Central memory CD4-positive, alpha-beta T cell (primary cell): ENCODE results near the gene GLCCI1.
"Not testable (repeated sequence)": the region's sequence is repeated elsewhere in the genome, so short reads cannot be mapped to it uniquely, and the experiment has no call there.

Experiments used
- DNase-seq: peaks from one replicate; pipeline ENCODE4 v3.0.0; 2022

The GLCCI1 gene

GRCh38 chr7:7990441-7990761, 21.8 kb downstream of the GLCCI1 start:
- DNase-seq = no peak

GRCh38 chr7:7992506-7992905, 23.9 kb downstream of the GLCCI1 start:
- DNase-seq = no peak

GRCh38 chr7:7995348-7995747, 26.8 kb downstream of the GLCCI1 start:
- DNase-seq = not testable (repeated sequence)

- DNase-seq = no peak
These were observed 28.0 kb downstream of the GLCCI1 start for GRCh38 chr7:7996568-7996967.

GRCh38 chr7:8000315-8000941, 31.8 kb downstream of the GLCCI1 start:
- no peak for DNase-seq

GRCh38 chr7:8003077-8003476, 34.5 kb downstream of the GLCCI1 start:
- no peak for DNase-seq

- DNase-seq = no peak
These were observed 36.7 kb downstream of the GLCCI1 start for GRCh38 chr7:8005279-8005678.

GRCh38 chr7:8014399-8014798, 45.8 kb downstream of the GLCCI1 start:
- DNase-seq = no peak

- peak; percentile 33 for DNase-seq
These were observed 46.6 kb downstream of the GLCCI1 start for GRCh38 chr7:8015100-8015745.

- no peak for DNase-seq
These were observed 47.1 kb downstream of the GLCCI1 start for GRCh38 chr7:8015746-8016120.

- DNase-seq = no peak
These were observed 48.8 kb downstream of the GLCCI1 start for GRCh38 chr7:8017423-8017822.

- no peak for DNase-seq
These were observed 50.4 kb downstream of the GLCCI1 start for GRCh38 chr7:8018961-8019360.

GRCh38 chr7:8022628-8023027, 54.0 kb downstream of the GLCCI1 start:
- DNase-seq = no peak

GRCh38 chr7:8035192-8035591, 66.6 kb downstream of the GLCCI1 start:
- DNase-seq = no peak

- DNase-seq = peak; percentile 40
These were observed 67.3 kb downstream of the GLCCI1 start for GRCh38 chr7:8035647-8036518.

GRCh38 chr7:8037151-8037550, 68.6 kb downstream of the GLCCI1 start:
- no peak for DNase-seq

- DNase-seq = no peak
These were observed 72.3 kb downstream of the GLCCI1 start for GRCh38 chr7:8040768-8041369.

GRCh38 chr7:8042796-8043535, 74.4 kb downstream of the GLCCI1 start:
- no peak for DNase-seq

- no peak for DNase-seq
These were observed 76.3 kb downstream of the GLCCI1 start for GRCh38 chr7:8044761-8045430.

GRCh38 chr7:8048067-8048466, 79.5 kb downstream of the GLCCI1 start:
- not testable (repeated sequence) for DNase-seq

- no peak for DNase-seq
These were observed 82.8 kb downstream of the GLCCI1 start for GRCh38 chr7:8051373-8051772.

- no peak for DNase-seq
These were observed 83.4 kb downstream of the GLCCI1 start for GRCh38 chr7:8051998-8052397.
